GM19452 (cell line): Measurements from ENCODE around the gene JARID2.
"Not testable (repeated sequence)": the region's sequence is repeated elsewhere in the genome, so short reads cannot be mapped to it uniquely, and the experiment has no call there.

Source experiments
- ATAC-seq: cut with Tn5 transposase; IDR thresholded peaks from one replicate; pipeline ENCODE4 v1.9.1; 2021; ENCODE audit not compliant: unreplicated experiment

Gene JARID2

GRCh38 chr6:15305909-15306308 lies 60.0 kb downstream of the JARID2 start:
- ATAC-seq: no peak

- ATAC-seq: no peak
These were observed 62.8 kb downstream of the JARID2 start for GRCh38 chr6:15308435-15309213.

GRCh38 chr6:15309611-15310283 lies 63.9 kb downstream of the JARID2 start:
- ATAC-seq: no peak

- no peak for ATAC-seq
These were observed 64.8 kb downstream of the JARID2 start for GRCh38 chr6:15310680-15311079.

- no peak for ATAC-seq
These were observed 66.6 kb downstream of the JARID2 start for GRCh38 chr6:15312500-15312899.

GRCh38 chr6:15313367-15313766 lies 67.5 kb downstream of the JARID2 start:
- no peak for ATAC-seq

GRCh38 chr6:15316754-15317153 lies 70.9 kb downstream of the JARID2 start:
- no peak for ATAC-seq

GRCh38 chr6:15317251-15317650 lies 71.4 kb downstream of the JARID2 start:
- ATAC-seq: no peak

GRCh38 chr6:15317934-15318902 lies 72.3 kb downstream of the JARID2 start:
- no peak for ATAC-seq

GRCh38 chr6:15319677-15320076 lies 73.8 kb downstream of the JARID2 start:
- no peak for ATAC-seq

- no peak for ATAC-seq
These were observed 74.8 kb downstream of the JARID2 start for GRCh38 chr6:15320693-15321092.

GRCh38 chr6:15322184-15322583 lies 76.3 kb downstream of the JARID2 start:
- no peak for ATAC-seq

- ATAC-seq: no peak
These were observed 77.1 kb downstream of the JARID2 start for GRCh38 chr6:15322781-15323536.

GRCh38 chr6:15323611-15324010 lies 77.7 kb downstream of the JARID2 start:
- ATAC-seq: not testable (repeated sequence)

- no peak for ATAC-seq
These were observed 78.6 kb downstream of the JARID2 start for GRCh38 chr6:15324427-15324985.

GRCh38 chr6:15325540-15325955 lies 79.7 kb downstream of the JARID2 start:
- no peak for ATAC-seq

GRCh38 chr6:15326067-15326614 lies 80.3 kb downstream of the JARID2 start:
- ATAC-seq: no peak

GRCh38 chr6:15327271-15327670 lies 81.4 kb downstream of the JARID2 start:
- ATAC-seq: no peak

- no peak for ATAC-seq
These were observed 83.4 kb downstream of the JARID2 start for GRCh38 chr6:15329197-15329671.
